ENCODE measurements around the gene GNAL. TPM values are rescaled to one million over a fixed set of nuclear protein-coding genes. Genes with fewer than 3 reads are reported as not detected.

Gene GNAL
- total RNA-seq, 2 experiments from 2014 or later: 0.11 to 0.19 TPM

DNA sequence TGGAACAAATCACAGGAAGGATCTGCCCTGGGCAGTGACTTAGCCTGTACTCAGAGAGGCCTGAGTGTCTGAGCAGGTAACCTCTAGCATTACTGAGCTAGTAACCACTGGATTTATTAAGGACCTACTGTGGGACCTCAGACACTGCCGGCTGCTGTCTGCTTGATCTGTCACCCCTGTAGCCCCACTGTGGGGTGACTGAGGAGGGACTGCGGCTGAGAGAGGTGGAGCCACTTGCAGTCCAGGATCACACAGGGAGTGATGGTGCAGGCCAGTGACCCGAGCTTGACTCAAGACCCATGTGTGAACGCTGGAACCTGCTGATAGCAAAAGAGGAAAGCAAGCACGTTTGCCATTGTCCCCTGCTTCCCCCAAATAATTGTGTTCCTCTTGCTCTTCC, 177.7 kb downstream of the GNAL start:
- H3K27me3 Mint-ChIP-seq: peaks cover 14% of the 10 kb centered on the region
- no peaks in the 10 kb centered on the region for H3K4me1 Mint-ChIP-seq (ENCODE audit: low read depth)
- no peaks in the 10 kb centered on the region for H3K9me3 Mint-ChIP-seq
- CTCF ChIA-PET: no interaction called here
- TF ChIP-seq, protein P1, sequence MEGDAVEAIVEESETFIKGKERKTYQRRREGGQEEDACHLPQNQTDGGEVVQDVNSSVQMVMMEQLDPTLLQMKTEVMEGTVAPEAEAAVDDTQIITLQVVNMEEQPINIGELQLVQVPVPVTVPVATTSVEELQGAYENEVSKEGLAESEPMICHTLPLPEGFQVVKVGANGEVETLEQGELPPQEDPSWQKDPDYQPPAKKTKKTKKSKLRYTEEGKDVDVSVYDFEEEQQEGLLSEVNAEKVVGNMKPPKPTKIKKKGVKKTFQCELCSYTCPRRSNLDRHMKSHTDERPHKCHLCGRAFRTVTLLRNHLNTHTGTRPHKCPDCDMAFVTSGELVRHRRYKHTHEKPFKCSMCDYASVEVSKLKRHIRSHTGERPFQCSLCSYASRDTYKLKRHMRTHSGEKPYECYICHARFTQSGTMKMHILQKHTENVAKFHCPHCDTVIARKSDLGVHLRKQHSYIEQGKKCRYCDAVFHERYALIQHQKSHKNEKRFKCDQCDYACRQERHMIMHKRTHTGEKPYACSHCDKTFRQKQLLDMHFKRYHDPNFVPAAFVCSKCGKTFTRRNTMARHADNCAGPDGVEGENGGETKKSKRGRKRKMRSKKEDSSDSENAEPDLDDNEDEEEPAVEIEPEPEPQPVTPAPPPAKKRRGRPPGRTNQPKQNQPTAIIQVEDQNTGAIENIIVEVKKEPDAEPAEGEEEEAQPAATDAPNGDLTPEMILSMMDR (IDR thresholded peaks at IDR 0.05): no peak
- POLR2A ChIA-PET: no interaction called here
- Histone ChIP-seq H3K4me3 (ENCODE audit: low read length) (no peak overlapping the region), H3K27ac (ENCODE audit: low read depth in 1 of 2, low read length in 2 of 2) (no peak overlapping the region), H3K4me1 (ENCODE audit: insufficient read depth, low read length) (no peaks in the 10 kb centered on the region), H3K27me3 (ENCODE audit: control insufficient read depth in 1 of 2, insufficient read depth in 2 of 2, low read length in 2 of 2) (peaks cover 0 to 2% of the 10 kb centered on the region in 2 experiments), H3K36me3 (ENCODE audit: insufficient read depth, low read length) (no peaks in the 10 kb centered on the region), H3K9me3 (ENCODE audit: control insufficient read depth in 1 of 2, insufficient read depth in 1 of 2, low read length in 2 of 2) (no peaks in the 10 kb centered on the region)
- ATAC-seq (ENCODE audit: poor library complexity): no peak
- DNase-seq: no peak
- H3K36me3 Mint-ChIP-seq (ENCODE audit: low read depth): no peaks in the 10 kb centered on the region
- intact Hi-C loops (cut with DNase I, micrococcal nuclease): no loop called here
- no peak overlapping the region for H3K27ac Mint-ChIP-seq
- H3K4me3 Mint-ChIP-seq: no peak overlapping the region

DNA sequence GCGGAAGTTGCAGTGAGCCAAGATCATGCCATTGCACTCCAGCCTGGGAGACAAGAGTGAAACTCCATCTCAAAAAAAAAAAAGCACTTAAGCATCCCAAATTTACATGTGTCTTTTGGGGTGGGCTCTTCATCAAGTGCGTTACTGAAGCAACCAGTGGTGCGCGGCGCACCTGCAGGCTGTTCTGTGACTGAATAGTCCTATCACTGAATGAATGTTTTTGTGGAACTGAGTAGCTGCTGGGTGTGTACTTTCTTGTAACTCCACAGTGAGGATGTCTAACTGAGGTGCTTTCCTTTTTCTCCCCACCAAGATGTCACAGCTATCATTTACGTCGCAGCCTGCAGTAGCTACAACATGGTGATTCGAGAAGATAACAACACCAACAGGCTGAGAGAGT, 179.2 kb downstream of the GNAL start:
- ATAC-seq (ENCODE audit: poor library complexity): no peak
- H3K27ac ChIP-seq (ENCODE audit: low read depth in 1 of 2, low read length in 2 of 2): no peak overlapping the region
- H3K27ac Mint-ChIP-seq: no peak overlapping the region
- H3K36me3 Mint-ChIP-seq (ENCODE audit: low read depth): no peaks in the 10 kb centered on the region
- CTCF ChIA-PET: no interaction called here
- H3K27me3 Mint-ChIP-seq: peaks cover 14% of the 10 kb centered on the region
- DNase-seq: no peak
- TF ChIP-seq, protein P1 (IDR thresholded peaks at IDR 0.05): no peak
- H3K27me3 ChIP-seq (ENCODE audit: control insufficient read depth in 1 of 2, insufficient read depth in 2 of 2, low read length in 2 of 2): peaks cover 0 to 2% of the 10 kb centered on the region in 2 experiments
- H3K4me3 ChIP-seq (ENCODE audit: low read length): no peak overlapping the region
- no peaks in the 10 kb centered on the region for H3K9me3 Mint-ChIP-seq
- POLR2A ChIA-PET: no interaction called here
- no peaks in the 10 kb centered on the region for H3K9me3 ChIP-seq (ENCODE audit: control insufficient read depth in 1 of 2, insufficient read depth in 1 of 2, low read length in 2 of 2)
- intact Hi-C loops (cut with DNase I, micrococcal nuclease): no loop called here
- no peaks in the 10 kb centered on the region for H3K4me1 ChIP-seq (ENCODE audit: insufficient read depth, low read length)
- no peaks in the 10 kb centered on the region for H3K36me3 ChIP-seq (ENCODE audit: insufficient read depth, low read length)
- H3K4me1 Mint-ChIP-seq (ENCODE audit: low read depth): no peaks in the 10 kb centered on the region
- no peak overlapping the region for H3K4me3 Mint-ChIP-seq

DNA sequence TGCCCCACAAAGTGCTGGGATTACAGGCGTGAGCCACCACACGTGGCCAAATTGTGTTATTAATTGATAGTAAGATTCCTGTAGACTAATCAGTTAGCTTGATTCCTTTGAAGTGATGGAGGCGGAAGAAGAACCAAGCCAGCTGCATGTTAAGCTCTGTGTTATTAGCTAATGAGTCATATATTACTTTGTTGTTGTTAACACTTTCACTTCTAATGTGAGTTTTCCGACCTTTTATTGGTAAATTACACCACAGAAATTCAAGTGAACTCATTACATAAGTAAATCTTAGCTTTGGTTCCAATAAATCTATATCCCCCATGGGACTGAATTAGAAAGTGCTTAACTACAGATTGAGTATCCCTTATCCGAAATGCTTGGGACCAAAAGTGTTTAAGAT, 182.4 kb downstream of the GNAL start:
- Histone ChIP-seq H3K27me3 (ENCODE audit: control insufficient read depth in 1 of 2, insufficient read depth in 2 of 2, low read length in 2 of 2) (no peaks in the 10 kb centered on the region), H3K4me1 (ENCODE audit: insufficient read depth, low read length) (no peaks in the 10 kb centered on the region), H3K9me3 (ENCODE audit: control insufficient read depth in 1 of 2, insufficient read depth in 1 of 2, low read length in 2 of 2) (peaks cover 0 to 6% of the 10 kb centered on the region in 2 experiments), H3K36me3 (ENCODE audit: insufficient read depth, low read length) (no peaks in the 10 kb centered on the region), H3K27ac (ENCODE audit: low read depth in 1 of 2, low read length in 2 of 2) (no peak overlapping the region), H3K4me3 (ENCODE audit: low read length) (no peak overlapping the region)
- TF ChIP-seq, protein P1 (IDR thresholded peaks at IDR 0.05): no peak
- ChIA-PET CTCF (interaction anchor here (2.8 kb wide), 1 partner anchor 139 kb away, joined by 8 read pairs; no protein-coding TSS in a partner anchor), POLR2A (no interaction called here)
- no peak overlapping the region for H3K27ac Mint-ChIP-seq
- no peak overlapping the region for H3K4me3 Mint-ChIP-seq
- H3K9me3 Mint-ChIP-seq: no peaks in the 10 kb centered on the region
- DNase-seq (no peak), ATAC-seq (ENCODE audit: poor library complexity) (no peak)
- peaks cover 9% of the 10 kb centered on the region for H3K27me3 Mint-ChIP-seq
- H3K36me3 Mint-ChIP-seq (ENCODE audit: low read depth): peaks cover 1% of the 10 kb centered on the region
- intact Hi-C loops (cut with DNase I, micrococcal nuclease): no loop called here
- no peaks in the 10 kb centered on the region for H3K4me1 Mint-ChIP-seq (ENCODE audit: low read depth)
